Superior temporal gyrus (tissue), 1 donor: ENCODE results near the gene C11orf54.
A peak's percentile ranks its signal among the peaks of the same experiment; 100 is the strongest.

ENCODE experiments used
- DNase-seq: peaks from one replicate; pipeline ENCODE4 v3.0.0-alpha.2; 2016; ENCODE audit errors: extremely low spot score

Gene C11orf54

DNA sequence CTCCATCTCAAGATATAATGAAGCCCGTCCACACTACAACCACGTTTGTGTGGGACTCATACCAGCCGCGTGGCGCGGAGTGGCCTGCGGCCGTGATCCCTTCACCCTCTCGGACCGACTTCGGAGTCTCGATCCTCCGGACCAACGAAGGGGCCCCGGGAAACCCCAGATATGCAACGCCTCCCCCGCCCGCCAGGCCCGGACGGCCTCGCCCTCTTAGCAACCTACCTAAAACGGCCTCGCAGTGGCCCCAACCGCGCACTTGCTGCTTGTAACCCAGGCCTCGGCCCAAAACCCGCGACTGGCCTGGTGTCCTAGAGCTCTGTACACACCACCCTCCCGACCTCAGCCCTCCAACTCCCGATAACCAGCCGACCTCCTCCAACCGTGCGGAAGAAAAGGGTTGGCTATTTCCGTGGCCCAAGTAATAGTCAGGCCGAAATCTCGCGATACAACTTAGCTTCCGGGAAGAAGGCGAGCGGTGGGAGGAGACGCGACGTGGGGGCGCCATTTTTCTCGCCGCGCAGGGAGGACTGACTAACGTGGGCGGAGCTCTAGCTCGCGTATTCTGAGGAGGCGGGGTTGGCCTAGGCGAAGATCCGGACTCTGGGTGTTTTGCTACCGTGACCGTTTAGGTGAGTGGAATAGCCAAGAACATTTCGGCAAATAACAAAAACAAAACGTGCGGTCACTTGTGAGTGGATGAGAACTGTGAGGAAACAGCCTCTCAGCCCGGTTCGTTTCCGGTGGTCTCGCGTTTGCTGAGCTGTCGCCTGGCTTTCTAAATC is at the start of gene C11orf54, which contains the start of gene TAF1D:
Gene C11orf54, plus strand, starts transcription at position 579 of the 788 bp plus-strand sequence. CDS start 5,722 bp downstream, outside the sequence.
Gene TAF1D, minus strand, starts transcription at position 402 of the 788 bp plus-strand sequence. CDS start 2,191 bp downstream, outside the sequence.
- peak; percentile 98 for DNase-seq

DNA sequence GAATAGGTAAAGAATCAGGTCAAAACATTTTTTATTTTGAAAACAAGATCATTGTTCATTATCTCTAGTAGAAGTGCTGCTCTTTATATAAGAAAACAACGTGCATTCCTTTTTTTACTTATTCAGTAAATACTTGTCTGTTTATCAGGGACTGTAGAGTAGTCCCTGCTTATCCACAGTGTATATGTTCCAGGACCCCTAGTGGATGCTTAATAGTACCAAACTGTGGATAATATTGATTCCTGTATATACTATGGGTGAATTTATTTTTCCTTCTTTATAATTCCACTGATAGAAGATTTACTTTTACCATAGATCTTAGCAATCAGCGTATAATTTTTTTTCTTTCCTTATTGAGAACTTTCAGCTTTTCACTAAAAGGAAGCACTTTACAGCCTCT is 47.4 kb upstream of the C11orf54 start:
- DNase-seq, result no peak

DNA sequence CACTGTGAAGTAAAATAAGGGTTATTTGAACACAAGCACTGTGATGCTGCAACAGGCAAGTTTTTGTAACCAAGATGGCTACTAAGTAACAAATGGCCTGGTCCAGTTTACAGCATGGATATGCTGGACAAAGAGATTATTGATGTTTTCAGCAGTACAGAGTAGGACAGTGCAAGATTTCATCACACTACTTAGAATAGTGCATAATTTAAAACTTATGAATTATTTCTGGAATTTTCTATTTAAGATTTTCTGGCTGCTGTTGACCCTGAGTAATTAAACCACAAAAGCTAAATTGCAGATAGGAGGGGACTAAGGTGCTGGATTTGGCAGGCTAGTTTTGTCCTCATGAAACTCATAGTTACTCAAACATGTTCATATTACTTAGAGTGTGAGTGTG is 46.9 kb upstream of the C11orf54 start:
- DNase-seq, result no peak

DNA sequence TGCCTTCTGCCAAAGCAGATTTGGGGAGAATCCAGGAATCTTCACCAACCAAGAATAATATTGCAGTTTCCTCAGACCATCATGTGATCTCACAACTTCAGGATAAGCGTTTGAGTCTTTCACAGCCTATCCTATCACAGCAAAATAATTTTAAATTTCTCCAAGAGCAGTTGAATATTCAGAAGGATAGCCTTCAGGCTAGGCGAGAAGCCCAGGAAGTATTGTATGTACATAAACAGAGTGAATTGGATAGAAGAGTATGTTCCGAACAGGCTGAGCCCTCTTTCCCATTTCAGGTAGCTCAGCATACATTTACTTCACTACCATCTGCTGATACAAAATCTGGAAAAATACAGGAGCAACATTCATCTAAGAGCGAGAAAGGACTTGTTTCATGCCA is 43.9 kb upstream of the C11orf54 start:
- no peak for DNase-seq

DNA sequence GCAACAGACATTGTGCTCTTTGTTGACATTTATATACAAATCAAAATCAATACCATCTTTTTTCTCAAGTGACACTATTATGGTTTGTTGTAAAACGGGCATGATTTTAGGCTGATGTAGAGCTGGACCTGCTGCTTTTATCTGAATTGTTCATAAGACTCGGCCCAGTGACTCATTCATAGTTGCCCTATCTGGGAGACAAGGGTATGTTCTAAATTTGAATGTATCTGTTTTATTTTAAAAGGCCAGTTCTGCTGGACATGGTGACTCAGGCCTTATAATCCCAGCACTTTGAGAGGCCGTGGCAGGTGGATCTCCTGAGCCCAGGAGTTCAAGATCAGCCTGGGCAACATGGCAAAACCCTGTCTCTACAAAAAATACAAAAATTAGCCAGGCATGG is 40.6 kb upstream of the C11orf54 start:
- DNase-seq, result no peak

DNA sequence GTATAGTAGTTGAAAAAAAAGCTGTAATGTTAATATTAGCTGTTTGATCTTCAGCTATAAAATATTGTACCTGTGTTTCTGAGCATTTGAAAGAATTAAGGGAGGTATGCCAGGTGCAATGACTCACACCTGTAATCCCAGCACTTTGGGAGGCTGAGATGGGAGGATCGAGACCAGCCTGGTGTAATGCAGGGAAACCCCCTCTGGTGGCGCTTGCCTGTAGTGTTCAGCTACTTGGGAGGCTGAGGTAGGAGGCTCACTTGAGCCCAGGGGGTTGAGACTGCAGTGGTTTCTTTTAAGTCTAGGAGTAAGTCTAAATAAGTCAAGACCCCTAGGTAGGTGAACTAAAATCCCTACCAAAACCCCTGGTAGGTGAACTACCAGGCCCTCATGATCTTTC is 37.2 kb upstream of the C11orf54 start:
- DNase-seq, result no peak

DNA sequence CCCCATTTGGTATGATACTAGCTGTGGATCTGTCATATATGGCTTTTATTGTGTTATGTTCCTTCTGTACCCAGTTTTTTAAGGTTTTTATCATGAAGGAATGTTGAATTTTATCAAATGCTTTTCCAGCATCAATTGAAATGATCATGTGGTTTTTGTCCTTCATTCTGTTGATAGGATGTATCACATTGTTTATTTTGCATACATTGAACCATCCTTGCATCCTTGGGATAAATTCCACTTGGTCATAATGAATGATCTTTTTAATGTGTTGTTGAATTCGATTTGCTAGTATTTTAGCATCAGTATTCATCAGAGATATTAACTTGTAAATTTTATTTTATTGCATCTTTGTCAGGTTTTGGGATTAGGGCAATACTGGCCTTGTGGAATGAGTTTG is 31.2 kb upstream of the C11orf54 start:
- DNase-seq, result no peak

DNA sequence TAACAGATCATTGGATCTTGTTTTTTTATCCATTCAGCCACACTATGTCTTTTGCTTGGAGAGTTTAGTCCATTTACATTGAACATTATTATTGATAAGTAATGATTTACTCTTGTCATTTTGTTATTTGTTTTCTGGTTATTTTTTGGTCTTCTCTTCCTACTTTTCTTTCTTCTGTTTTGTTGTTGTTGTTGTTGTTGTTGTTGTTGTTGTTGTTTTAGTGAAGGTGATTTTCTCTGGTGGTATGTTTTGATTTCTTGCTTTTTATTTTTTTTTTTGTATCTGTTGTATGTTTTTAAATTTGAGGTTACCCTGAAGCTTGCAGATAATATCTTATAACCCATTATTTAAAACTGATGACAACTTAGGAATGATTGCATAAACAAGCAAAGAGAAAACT is 28.8 kb upstream of the C11orf54 start:
- no peak for DNase-seq

DNA sequence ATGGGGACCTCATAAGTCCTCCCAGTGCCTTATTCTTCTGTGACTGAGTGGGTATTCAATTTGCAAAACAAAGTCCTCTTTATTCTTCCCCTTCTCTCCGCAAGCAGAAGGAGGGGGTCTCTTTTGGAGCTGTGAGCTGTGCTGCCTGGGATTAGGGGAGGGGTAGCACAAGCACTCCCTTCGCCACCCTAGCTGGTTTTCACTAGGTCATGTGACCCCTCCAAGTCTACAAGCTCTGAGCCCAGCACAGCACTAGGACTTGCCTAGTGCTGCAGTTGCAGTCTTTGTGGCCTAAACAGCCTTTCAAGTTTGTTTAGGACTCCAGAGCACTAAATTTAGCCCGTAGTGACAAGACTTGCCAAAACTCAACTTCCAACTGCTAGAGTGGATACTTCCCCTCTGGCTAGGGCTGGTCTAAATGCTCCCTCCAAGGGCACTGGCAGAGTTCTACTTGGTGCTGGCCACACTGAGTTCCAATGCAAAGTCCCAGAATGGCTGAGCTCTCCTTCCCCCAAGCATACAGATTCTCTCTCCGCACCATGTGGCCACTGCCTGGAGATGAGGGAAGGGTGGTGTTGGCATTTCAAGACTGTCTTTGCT is 25.6 kb upstream of the C11orf54 start:
- DNase-seq, result no peak

DNA sequence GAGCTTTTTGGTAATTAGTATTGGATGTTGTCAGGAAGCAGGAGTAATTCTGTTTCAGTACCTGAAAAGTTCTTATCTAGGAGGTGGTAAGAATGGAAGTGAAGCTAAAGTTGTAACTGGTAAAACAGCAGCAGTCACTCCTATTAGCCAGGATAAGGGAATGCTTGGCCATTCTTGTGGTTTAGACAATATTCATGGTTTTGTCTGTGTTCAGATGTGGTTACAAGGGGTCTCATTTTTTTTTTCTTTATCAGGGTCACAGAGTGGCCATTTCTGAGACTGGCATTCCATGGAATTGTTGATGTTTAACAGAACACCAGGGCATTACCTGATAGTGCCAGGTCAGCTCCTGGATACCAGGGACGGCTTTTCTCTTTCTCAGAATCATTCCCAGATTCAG is 24.0 kb upstream of the C11orf54 start:
- DNase-seq, result no peak

DNA sequence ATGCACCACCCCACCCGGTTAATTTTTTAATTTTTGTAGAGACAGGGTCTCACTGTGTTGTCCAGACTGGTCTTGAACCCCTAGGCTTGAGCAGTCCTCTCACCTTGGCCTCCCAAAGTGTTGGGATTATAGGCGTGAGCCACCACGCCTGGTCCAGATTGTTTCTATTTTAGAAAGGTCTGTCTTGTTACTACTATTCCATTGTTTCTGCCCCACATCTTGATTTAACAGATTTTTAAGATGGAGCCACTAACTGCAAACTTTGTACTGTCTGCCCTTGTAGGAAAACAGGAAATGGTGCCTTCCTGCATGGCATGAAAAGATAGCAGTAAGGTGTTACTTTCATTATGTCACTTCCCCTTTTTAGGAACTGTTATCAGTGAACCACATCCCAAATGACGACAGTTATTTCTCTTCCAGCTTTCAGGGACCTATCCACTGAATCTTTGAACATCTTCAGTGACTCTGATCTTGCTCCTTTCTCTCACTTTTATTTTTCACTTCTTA is 23.4 kb upstream of the C11orf54 start:
- no peak for DNase-seq

DNA sequence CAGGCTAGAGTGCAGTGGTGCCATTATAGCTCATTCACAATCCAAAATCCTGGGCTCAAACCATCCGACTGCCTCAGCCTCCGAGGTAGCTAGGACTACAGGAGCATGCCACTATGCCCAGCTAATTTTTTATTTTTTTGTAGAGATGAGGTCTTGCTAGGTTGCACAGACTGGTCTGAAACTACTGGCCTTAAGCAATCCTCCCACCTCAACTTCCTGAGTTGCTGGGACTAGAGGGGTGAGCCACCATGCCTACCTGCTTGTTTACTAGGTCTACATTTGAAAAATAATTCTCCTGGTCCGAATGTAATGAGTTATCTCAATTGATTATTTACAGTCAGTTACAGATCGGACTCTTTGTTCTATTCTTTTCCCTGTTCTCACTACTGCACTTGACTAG is 22.2 kb upstream of the C11orf54 start:
- no peak for DNase-seq

DNA sequence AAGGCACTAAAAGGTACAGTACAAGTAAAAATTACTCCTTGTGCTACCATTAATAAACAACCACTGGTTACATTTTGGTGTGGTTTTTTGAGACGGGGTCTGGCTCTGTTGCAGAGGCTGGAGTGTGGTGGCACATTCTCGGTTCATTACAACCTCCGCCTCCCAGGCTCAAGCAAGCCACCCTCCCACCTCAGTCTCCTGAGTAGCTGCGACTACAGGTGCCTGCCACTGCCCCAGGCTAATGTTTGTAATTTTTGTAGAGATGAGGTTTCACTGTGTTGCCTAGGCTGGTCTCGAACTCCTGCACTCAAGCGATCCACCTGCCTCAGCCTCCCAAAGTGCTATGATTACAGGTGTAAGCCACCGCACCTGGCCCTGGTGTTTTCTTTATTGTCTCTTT is 20.9 kb upstream of the C11orf54 start:
- DNase-seq, result no peak

DNA sequence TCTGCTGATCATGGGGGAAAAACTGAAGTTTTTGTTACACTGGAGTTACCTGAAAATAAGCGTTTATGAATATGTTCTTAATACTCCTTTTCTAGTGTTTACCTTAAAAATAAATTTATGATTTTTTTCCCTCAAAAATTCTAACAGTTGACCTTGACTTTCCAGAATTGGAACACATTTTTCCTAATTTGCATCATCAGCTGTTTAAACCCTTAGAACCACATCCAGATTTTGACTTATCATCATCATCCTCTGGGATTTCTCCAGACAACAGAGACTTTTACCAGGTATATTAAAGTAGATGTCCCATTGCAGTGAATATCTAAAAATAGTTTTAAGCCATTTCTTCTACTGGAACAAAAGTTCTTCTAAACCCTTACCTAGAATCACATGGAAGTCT is 17.4 kb upstream of the C11orf54 start:
- no peak for DNase-seq

DNA sequence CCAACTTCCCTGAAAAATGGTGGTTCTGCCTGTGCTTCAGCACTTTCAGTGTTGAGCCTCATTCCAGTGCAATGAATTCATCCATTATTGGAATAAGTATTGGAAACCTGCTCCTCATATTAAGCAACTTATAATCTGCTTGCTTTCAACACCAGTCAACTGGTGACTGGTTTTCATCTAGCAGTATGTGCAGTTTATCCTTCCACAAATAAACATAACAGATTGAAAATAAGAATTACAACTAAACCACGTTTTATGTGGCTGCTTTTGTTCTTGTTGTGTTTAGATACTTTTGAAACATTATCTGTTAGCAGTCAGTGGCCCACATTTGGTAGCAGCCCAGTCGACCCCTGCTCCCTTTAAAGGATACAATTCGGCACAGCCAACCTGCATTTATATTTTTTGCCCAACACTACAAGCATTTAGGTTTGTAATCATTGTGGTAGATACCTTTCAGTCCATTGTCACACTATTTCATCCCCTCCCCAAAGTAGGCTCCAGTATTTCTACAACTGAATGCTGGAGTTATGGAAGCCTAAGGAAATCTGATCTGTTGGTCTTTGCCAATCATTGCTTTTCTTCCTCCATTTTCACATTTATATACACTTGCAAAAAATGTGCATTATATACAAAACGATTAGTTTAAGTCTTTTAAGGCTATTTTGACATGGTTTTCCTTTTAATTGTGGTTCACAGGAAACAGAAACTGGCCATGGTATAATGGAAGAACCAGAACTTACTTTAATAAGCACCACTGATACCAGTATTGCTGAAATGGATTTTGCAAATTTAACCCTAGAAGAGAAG is 13.3 kb upstream of the C11orf54 start:
- no peak for DNase-seq

DNA sequence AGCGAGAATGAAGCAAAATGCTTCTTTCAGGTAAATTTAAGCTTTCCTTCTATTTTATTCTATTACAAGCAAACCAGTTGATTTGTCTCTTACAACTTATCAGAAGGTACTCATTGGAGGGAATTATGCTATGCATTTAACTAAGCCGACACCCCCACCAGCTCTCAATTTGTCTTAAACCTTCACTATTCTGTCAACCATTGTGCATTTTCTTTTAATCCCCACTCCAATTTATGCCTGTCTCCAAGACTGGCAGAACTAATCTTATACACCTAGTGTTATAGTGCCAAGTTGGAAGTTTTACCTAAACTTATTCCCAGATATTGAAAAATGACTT is 12.7 kb upstream of the C11orf54 start:
- no peak for DNase-seq

DNA sequence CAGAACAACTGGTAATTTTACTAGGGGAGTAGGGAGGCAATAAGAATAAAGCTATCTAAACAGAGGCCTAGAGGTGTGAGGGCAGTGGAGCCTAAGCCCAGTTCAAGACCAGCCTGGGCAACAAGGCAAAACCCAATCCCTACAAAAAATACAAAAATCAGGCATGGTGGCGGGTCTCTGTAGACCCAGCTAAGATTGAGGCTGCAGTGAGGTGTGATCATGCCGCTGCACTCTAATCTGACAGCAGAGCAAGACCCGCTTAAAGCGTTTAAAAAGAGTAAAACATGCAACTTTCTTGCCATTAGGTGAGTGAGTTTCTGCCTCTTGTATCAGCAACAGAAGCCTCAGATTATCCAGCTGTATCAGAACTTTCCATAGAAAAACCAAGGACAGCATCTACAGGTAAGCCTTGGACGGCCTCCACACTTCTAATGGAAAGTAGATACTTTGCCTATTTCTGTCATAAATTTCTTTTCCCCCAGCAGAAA is 12.3 kb upstream of the C11orf54 start:
- DNase-seq, result no peak

DNA sequence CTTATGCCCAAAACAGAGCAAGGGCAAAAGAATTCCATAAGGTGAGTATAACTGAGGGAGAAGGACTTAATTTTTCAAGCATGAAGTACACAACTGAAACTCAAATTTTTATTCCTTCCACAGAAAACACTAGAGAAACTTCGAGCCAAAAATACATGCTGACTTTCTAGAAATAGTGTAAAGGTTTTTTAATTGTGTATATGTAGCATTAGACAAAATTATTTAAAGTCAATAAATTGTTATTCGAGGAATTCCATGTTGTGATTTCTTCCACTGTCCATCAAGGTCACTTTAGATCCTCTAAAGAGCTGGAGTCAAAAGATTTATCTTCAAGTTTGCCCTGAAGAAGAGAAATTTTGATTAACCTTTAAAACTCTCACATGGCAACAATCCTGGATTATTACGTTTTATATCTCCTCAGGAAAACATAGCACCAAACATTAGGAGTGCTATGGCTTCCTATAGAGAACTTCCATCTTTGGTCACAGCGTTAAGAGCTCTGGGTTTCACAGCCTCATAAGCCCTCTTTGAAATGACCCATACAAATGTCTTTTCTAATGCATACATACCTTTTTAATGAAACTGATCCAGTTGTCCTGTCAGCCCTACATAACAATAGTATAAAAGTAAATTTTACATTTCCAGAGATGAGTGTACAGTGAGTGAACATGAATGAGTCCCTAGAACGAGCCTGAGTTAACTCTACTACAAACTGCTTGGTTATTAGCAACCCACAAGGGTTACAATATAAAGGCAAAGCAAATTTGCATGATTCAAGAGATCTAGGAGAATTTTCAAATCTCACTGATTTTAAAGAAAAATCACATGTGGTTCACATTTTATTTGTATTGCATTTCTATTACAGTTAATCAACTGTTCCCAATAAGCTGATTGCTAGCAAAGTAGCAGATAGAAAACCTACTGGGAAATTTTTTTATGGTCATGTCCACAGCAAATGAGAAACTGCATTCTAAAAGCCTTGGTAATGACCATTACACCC is 11.1 kb upstream of the C11orf54 start:
- no peak for DNase-seq

DNA sequence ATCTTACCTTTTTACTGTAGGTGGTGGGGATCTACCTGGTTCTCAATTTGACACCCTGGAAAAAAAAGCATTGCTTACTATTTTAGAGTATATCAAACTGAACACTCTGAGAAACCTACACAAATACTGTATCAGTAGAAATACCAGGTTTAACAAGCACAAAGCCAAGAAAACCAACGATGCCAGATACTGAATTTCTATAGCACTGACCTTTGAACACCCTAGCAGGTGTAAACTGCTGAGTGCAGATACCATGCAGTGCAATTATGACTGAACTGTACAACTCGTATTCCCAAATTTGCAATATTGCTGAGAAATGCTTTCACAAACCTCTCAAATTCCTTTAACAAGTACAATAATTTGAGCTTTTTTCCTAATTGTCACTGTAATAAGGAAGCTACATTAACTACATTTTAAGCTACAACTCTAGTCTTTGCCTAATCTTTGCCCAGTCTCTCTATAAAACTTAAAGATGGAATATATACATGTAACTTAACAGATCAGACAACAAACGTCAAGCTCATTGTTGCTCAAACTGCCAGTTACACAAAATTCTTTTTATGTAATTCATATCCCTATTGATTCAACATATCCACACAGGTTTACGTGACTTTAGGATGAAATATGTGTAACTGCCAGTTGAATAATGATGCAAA is 9.1 kb upstream of the C11orf54 start:
- no peak for DNase-seq

DNA sequence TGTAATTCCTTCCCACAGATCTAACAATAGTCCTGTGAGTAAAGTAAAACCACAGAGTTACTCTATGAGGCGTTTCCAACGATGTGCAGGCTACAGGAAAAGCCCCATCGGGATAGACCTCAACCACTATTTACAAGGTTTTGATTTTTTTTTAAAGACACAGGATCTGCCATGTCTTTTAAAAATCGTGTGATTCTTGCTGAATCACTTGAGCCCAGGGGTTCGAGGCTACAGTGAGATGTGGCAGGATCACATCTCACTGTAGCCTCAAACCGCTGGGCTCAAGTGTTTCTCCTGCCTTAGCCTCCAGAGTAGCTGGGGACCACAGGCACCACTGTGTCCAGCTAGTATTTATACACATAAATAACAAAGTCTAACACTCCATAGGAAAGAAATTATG is 8.0 kb upstream of the C11orf54 start:
- DNase-seq, result no peak
